Kidney epithelial cell (primary cell): Measurements from ENCODE around the gene CTSL. TPM values are rescaled to one million over a fixed set of nuclear protein-coding genes. Genes with fewer than 3 reads are reported as not detected.

Source experiments
- DNase-seq: peaks from one replicate; pipeline ENCODE4 v3.0.0-alpha.2; 2010; ENCODE audit warnings: low read depth
- H3K27me3 ChIP-seq: 2 replicates; pipeline ENCODE4 v1.6.0; 2011; ENCODE audit warnings: low read length; ENCODE audit not compliant: control insufficient read depth, insufficient read depth
- H3K36me3 ChIP-seq: 2 replicates; pipeline ENCODE4 v1.5.1; 2011; ENCODE audit warnings: low read length; ENCODE audit not compliant: control insufficient read depth, insufficient read depth
- H3K4me3 ChIP-seq: 2 replicates; pipeline ENCODE4 v1.5.1; 2011; ENCODE audit warnings: low read depth, mild to moderate bottlenecking, control low read depth, low read length
- CTCF ChIP-seq: IDR thresholded peaks from 2 replicates; pipeline ENCODE4 v1.5.1; 2011; ENCODE audit warnings: mild to moderate bottlenecking, moderate library complexity, low read length, control low read depth, inconsistent platforms; ENCODE audit not compliant: insufficient read depth, poor library complexity, severe bottlenecking
- total RNA-seq: library from RNA; depleted of rRNA; stranded (reverse); fragments of >200 nt; gene quantifications from 2 replicates; pipeline ENCODE4 v1.2.3, GENCODE V29; 2015

CTSL gene
- total RNA-seq, 1 donor from 2014 or later, result 117 TPM

- no peak overlapping the region for H3K4me3 ChIP-seq
- H3K36me3 ChIP-seq, result no peaks in the 10 kb centered on the region
- H3K27me3 ChIP-seq, result no peaks in the 10 kb centered on the region
- no peak for TF ChIP-seq CTCF
- no peak for DNase-seq
Measured at GRCh38 chr9:87718852-87719612, 6.9 kb upstream of the CTSL start.

DNA sequence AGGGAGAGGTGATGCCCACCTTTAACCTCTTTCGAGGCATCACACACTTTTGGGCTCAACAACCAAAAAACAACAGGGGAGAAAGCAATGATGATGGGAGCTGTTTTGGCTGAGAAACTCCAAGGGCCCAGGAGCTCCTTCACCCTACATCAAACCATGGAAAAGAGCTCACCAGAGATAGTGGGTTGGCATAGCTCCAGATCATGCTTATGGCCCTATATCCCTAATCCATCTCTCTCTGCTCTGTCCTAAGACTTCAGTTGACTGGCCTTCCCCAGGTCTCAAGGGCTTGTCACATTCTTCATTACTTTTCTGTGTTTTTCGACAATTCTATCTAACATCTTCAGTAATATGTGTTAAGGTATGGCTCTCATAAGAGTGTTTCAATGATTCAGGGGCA lies 5.7 kb upstream of the CTSL start:
- no peaks in the 10 kb centered on the region for H3K27me3 ChIP-seq
- no peaks in the 10 kb centered on the region for H3K36me3 ChIP-seq
- DNase-seq, result no peak
- no peak for TF ChIP-seq CTCF
- H3K4me3 ChIP-seq, result no peak overlapping the region

DNA sequence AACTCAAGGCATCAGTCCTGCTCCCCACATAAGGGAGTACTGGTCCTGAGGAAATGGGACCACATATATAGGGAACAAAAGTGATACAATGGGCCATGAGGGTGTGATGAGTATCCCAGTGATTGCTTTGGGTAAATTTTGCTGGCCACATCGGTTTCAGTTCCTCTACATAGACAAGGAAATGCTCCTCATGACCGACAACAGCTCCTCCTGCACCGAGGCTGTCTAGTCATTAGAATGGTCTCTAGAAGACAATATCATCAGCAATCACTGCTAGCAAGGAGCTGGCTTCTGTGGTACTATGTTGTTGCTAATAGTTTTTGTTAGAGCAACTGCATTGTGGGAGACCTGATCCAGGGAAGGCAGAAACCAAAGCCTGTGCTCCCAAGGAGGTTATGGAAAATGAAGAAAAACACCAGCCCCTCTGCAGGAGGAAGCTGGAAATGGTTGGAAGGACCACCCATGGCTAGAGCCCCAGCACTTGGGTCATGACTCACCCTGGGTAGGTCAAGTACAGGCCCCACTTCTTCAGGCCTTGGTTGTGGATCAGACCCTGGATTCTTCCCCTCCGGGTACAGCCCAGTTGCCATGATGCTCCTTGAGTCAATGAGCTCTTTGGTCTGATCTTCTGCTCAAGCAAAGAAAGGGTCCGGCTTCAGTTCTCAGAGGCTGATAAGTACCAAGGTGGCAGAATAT lies 3.4 kb upstream of the CTSL start:
- DNase-seq, result no peak
- Histone ChIP-seq H3K27me3 (no peaks in the 10 kb centered on the region), H3K4me3 (no peak overlapping the region), H3K36me3 (no peaks in the 10 kb centered on the region)
- TF ChIP-seq CTCF, result no peak

GRCh38 chr9:87725356-87725899 lies 491 bp upstream of the CTSL start:
- TF ChIP-seq CTCF, result no peak
- no peak for DNase-seq
- Histone ChIP-seq H3K4me3 (peak overlapping the region; percentile 79), H3K36me3 (no peaks in the 10 kb centered on the region), H3K27me3 (no peaks in the 10 kb centered on the region)

DNA sequence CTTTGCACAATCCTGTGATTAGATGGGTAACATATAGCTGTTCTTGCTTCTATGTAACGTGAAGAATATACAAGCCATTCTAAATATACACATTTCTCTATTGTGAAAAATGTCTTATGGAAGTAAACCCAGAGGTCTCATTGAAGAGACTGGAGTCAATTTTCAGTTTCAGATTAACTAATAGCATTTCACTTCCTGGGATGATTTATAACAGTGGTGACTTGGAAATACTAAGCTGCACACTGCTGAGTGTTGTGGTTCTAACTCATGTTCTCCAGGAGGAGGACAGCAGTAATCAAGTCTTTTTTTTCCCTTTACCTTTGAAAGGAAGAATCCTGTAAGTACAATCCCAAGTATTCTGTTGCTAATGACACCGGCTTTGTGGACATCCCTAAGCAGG lies 3.3 kb downstream of the CTSL start:
- TF ChIP-seq CTCF, result no peak
- no peak for DNase-seq
- Histone ChIP-seq H3K4me3 (no peak overlapping the region), H3K27me3 (no peaks in the 10 kb centered on the region), H3K36me3 (no peaks in the 10 kb centered on the region)
